ENCODE results near the gene GPC5. TPM values are rescaled to one million over a fixed set of nuclear protein-coding genes. Genes with fewer than 3 reads are reported as not detected.
"Not testable (repeated sequence)": the region's sequence is repeated elsewhere in the genome, so short reads cannot be mapped to it uniquely, and the experiment has no call there.

The GPC5 gene
- total RNA-seq, 1 donor from 2014 or later = 8.7 TPM

- TF ChIP-seq CTCF (IDR thresholded peaks at IDR 0.05) = no peak
- no peak for ATAC-seq
- no peaks in the 10 kb centered on the region for H3K4me1 ChIP-seq
- no peak overlapping the region for H3K4me3 ChIP-seq
- intact Hi-C loops (cut with DNase I) = no loop called here
- DNase-seq = no peak
- no peaks in the 10 kb centered on the region for H3K9me3 ChIP-seq
- no peaks in the 10 kb centered on the region for H3K27me3 ChIP-seq (ENCODE audit: low read depth)
- no peaks in the 10 kb centered on the region for H3K36me3 ChIP-seq
- no peak overlapping the region for H3K27ac ChIP-seq
These were observed 270.6 kb downstream of the GPC5 start for GRCh38 chr13:91668866-91669495.

- DNase-seq; H3K4me3 ChIP-seq; H3K4me1 ChIP-seq; ATAC-seq; H3K36me3 ChIP-seq; H3K9me3 ChIP-seq; intact Hi-C loops (cut with DNase I); H3K27me3 ChIP-seq (ENCODE audit: low read depth); H3K27ac ChIP-seq: not testable (repeated sequence)
These were observed 275.9 kb downstream of the GPC5 start for GRCh38 chr13:91674347-91674746.

GRCh38 chr13:91684746-91685145 lies 286.3 kb downstream of the GPC5 start:
- DNase-seq (no peak), ATAC-seq (no peak)
- Histone ChIP-seq H3K27ac (no peak overlapping the region), H3K9me3 (no peaks in the 10 kb centered on the region), H3K36me3 (no peaks in the 10 kb centered on the region), H3K4me1 (no peaks in the 10 kb centered on the region), H3K4me3 (no peak overlapping the region), H3K27me3 (ENCODE audit: low read depth) (no peaks in the 10 kb centered on the region)
- no peak for TF ChIP-seq CTCF (IDR thresholded peaks at IDR 0.05)
- intact Hi-C loops (cut with DNase I) = no loop called here

- H3K27ac ChIP-seq = no peak overlapping the region
- no peak for ATAC-seq
- intact Hi-C loops (cut with DNase I) = no loop called here
These were observed 292.5 kb downstream of the GPC5 start for GRCh38 chr13:91690944-91691343.

GRCh38 chr13:91693466-91693865 lies 295.0 kb downstream of the GPC5 start:
- no peak for DNase-seq
- no peaks in the 10 kb centered on the region for H3K36me3 ChIP-seq
- H3K27ac ChIP-seq = no peak overlapping the region
- H3K9me3 ChIP-seq = no peaks in the 10 kb centered on the region
- ATAC-seq = no peak
- no peaks in the 10 kb centered on the region for H3K27me3 ChIP-seq (ENCODE audit: low read depth)
- no peaks in the 10 kb centered on the region for H3K4me1 ChIP-seq
- intact Hi-C loops (cut with DNase I) = no loop called here
- no peak for TF ChIP-seq CTCF (IDR thresholded peaks at IDR 0.05)
- no peak overlapping the region for H3K4me3 ChIP-seq

More at GRCh38 chr13:91690944-91691343, 292.5 kb downstream of the GPC5 start:
- H3K4me3 ChIP-seq = no peak overlapping the region
- H3K27me3 ChIP-seq (ENCODE audit: low read depth) = no peaks in the 10 kb centered on the region
- no peak for TF ChIP-seq CTCF (IDR thresholded peaks at IDR 0.05)
- no peaks in the 10 kb centered on the region for H3K4me1 ChIP-seq
- no peaks in the 10 kb centered on the region for H3K9me3 ChIP-seq
- no peaks in the 10 kb centered on the region for H3K36me3 ChIP-seq
- no peak for DNase-seq

GRCh38 chr13:91698308-91698707 lies 299.9 kb downstream of the GPC5 start:
- Histone ChIP-seq H3K27me3 (ENCODE audit: low read depth) (no peaks in the 10 kb centered on the region), H3K36me3 (no peaks in the 10 kb centered on the region), H3K4me3 (no peak overlapping the region), H3K4me1 (no peaks in the 10 kb centered on the region), H3K9me3 (no peaks in the 10 kb centered on the region), H3K27ac (no peak overlapping the region)
- no peak for DNase-seq
- no peak for ATAC-seq
- no peak for TF ChIP-seq CTCF (IDR thresholded peaks at IDR 0.05)
- intact Hi-C loops (cut with DNase I) = no loop called here
